HepG2 (cell line): ENCODE data around the gene COL4A3. TPM values are rescaled to one million over a fixed set of nuclear protein-coding genes. Genes with fewer than 3 reads are reported as not detected.

Experiments used
- BHLHE40 ChIP-seq: IDR thresholded peaks from 2 replicates; pipeline ENCODE4 v1.6.1; 2011; ENCODE audit warnings: low read length, improper control_type of control experiment
- EED ChIP-seq: sonication (generic); formaldehyde crosslinking; IDR thresholded peaks from 2 replicates; pipeline ENCODE4 v1.5.0; 2020; ENCODE audit warnings: mild to moderate bottlenecking, missing genetic modification reagents
- GATAD2A ChIP-seq: IDR thresholded peaks from 2 replicates; pipeline ENCODE4 v1.6.1; 2016
- JUN ChIP-seq: sonication (generic); formaldehyde crosslinking; IDR thresholded peaks from 2 replicates; pipeline ENCODE4 v1.4.0; 2020; ENCODE audit warnings: mild to moderate bottlenecking, missing genetic modification reagents
- NONO ChIP-seq, 2 experiments: fragments of 450-650 bp in 1 of 2; sonication (generic) in 1 of 2; formaldehyde crosslinking in 1 of 2; IDR thresholded peaks in 1 of 2; conservative IDR thresholded peaks in 1 of 2; 2 replicates each; pipeline versions ENCODE4 v1.6.1 to v1.8.0; 2017 to 2022; ENCODE audit warnings: mild to moderate bottlenecking in 1 of 2, missing genetic modification reagents in 1 of 2, moderate library complexity in 1 of 2
- PPARG ChIP-seq: conservative IDR thresholded peaks from 2 replicates; pipeline ENCODE4 v1.6.1; 2016; ENCODE audit warnings: missing biosample characterization, missing genetic modification reagents
- RXRB ChIP-seq: IDR thresholded peaks from 2 replicates; pipeline ENCODE4 v1.6.1; 2016; ENCODE audit warnings: borderline replicate concordance, missing genetic modification reagents, missing compliant biosample characterization
- SAP130 ChIP-seq: IDR thresholded peaks from 2 replicates; pipeline ENCODE4 v1.6.1; 2016; ENCODE audit warnings: low read depth
- SOX5 ChIP-seq: IDR thresholded peaks from 2 replicates; pipeline ENCODE4 v1.6.1; 2016; ENCODE audit warnings: borderline replicate concordance
- TOE1 ChIP-seq: sonication (generic); formaldehyde crosslinking; IDR thresholded peaks from 2 replicates; pipeline ENCODE4 v1.4.0; 2020; ENCODE audit warnings: mild to moderate bottlenecking, missing genetic modification reagents
- ZNF12 ChIP-seq: sonication (generic); formaldehyde crosslinking; IDR thresholded peaks from 2 replicates; pipeline ENCODE4 v1.5.0; 2020; ENCODE audit warnings: missing genetic modification reagents
- ZNF3 ChIP-seq: IDR thresholded peaks from 2 replicates; pipeline ENCODE4 v1.7.0; 2017; ENCODE audit warnings: inconsistent platforms
- ZNF878 ChIP-seq: sonication (generic); formaldehyde crosslinking; IDR thresholded peaks from 2 replicates; pipeline ENCODE4 v1.8.1; 2023; ENCODE audit warnings: mild to moderate bottlenecking, missing genetic modification reagents, moderate library complexity
- polyA plus RNA-seq, 8 experiments: library from polyadenylated mRNA; depleted of rRNA in 3 of 8; stranded (reverse) in 7 of 8; unstranded in 1 of 8; fragments of >200 nt; fragmentation: Illumina TruSeq in 4 of 8; extraction: Trizol in 4 of 8; gene quantifications; 2 replicates each; pipeline versions ENCODE4 v1.2.1 to v1.2.3, GENCODE V29; 2011 to 2016; ENCODE audit warnings: low read depth in 4 of 8, missing spikeins in 1 of 8, mixed read lengths in 1 of 8; ENCODE audit not compliant: insufficient read depth in 1 of 8
- total RNA-seq, 5 experiments: library from RNA; depleted of rRNA; stranded (reverse); fragments of >200 nt; fragmentation: Illumina TruSeq; extraction: Trizol; gene quantifications; 2 replicates each; pipeline ENCODE4 v1.2.3, GENCODE V29; 2016; ENCODE audit warnings: low read depth in 1 of 5
- TF ChIP-seq, protein P1 (sequence below): sonication (generic); formaldehyde crosslinking; IDR thresholded peaks from 2 replicates; pipeline ENCODE4 v1.5.0; 2020; ENCODE audit warnings: missing genetic modification reagents
- TF ChIP-seq, protein P2 (sequence below): sonication (generic); formaldehyde crosslinking; IDR thresholded peaks from 2 replicates; pipeline ENCODE4 v1.4.0; 2020; ENCODE audit warnings: low read depth, missing genetic modification reagents
- TF ChIP-seq, protein P3 (sequence below): IDR thresholded peaks from 2 replicates; pipeline ENCODE4 v1.6.1; 2016; ENCODE audit warnings: low read depth, missing genetic modification reagents, missing compliant biosample characterization
- TF ChIP-seq, protein P4 (sequence below): IDR thresholded peaks from 2 replicates; pipeline ENCODE4 v1.4.0; 2020; ENCODE audit warnings: mild to moderate bottlenecking, missing genetic modification reagents

COL4A3 gene
- total and polyA plus RNA-seq, 2 of the 13 experiments (the other 11 are each of a cell fraction or from before 2014, with no cell fraction given) = 0.02 TPM; not detected in 1

DNA sequence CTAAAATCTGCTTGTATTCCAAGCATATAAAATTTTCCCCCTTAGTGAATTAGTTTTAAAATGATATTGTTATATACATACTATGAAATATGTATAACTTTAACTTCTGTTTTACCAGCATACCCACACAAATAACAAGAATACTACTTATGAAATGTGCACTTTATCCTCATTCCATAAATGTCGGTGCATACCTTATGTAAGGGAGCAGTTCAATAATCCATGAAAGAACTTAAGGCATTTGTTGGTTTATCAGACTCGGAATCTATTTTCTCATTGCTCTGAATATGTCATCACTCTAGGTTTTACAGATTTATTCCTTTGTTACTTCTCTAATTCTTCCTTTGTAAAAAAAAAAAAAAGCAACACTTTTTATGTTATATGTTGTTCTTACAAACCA, 148.2 kb downstream of the COL4A3 start (continued):
- TF ChIP-seq BHLHE40 (no peak), RXRB (CRISPR knock-in tag) (peak; percentile 53; the same call in 1 of the 2 replicates), NONO (IDR thresholded peaks at IDR 0.05) (no peak), NONO (CRISPR knock-in tag; conservative IDR thresholded peaks at IDR 0.05) (no peak), GATAD2A (CRISPR knock-in tag) (0 out of 2 replicates have a peak, but pooled peaks have one; percentile 21), PPARG (CRISPR knock-in tag) (peak; percentile 78; the same call in 1 of the 2 replicates), SAP130 (CRISPR knock-in tag) (0 out of 2 replicates have a peak, but pooled peaks have one; percentile 6), EED (no peak), ZNF878 (CRISPR knock-in tag) (no peak), ZNF12 (CRISPR knock-in tag) (no peak), SOX5 (CRISPR knock-in tag) (0 out of 2 replicates have a peak, but pooled peaks have one; percentile 14), ZNF3 (CRISPR knock-in tag) (no peak), TOE1 (CRISPR knock-in tag) (no peak), JUN (CRISPR knock-in tag) (no peak)
- TF ChIP-seq, protein P1, sequence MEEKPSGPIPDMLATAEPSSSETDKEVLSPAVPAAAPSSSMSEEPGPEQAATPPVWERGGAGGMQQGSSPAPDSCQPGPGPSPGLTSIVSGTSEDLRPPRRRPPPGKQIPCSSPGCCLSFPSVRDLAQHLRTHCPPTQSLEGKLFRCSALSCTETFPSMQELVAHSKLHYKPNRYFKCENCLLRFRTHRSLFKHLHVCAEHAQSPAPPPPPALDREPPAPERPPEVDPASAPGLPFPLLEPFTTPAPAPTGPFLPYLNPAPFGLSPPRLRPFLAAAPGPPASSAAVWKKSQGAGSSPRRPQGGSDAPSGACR = no peak
- TF ChIP-seq, protein P2, sequence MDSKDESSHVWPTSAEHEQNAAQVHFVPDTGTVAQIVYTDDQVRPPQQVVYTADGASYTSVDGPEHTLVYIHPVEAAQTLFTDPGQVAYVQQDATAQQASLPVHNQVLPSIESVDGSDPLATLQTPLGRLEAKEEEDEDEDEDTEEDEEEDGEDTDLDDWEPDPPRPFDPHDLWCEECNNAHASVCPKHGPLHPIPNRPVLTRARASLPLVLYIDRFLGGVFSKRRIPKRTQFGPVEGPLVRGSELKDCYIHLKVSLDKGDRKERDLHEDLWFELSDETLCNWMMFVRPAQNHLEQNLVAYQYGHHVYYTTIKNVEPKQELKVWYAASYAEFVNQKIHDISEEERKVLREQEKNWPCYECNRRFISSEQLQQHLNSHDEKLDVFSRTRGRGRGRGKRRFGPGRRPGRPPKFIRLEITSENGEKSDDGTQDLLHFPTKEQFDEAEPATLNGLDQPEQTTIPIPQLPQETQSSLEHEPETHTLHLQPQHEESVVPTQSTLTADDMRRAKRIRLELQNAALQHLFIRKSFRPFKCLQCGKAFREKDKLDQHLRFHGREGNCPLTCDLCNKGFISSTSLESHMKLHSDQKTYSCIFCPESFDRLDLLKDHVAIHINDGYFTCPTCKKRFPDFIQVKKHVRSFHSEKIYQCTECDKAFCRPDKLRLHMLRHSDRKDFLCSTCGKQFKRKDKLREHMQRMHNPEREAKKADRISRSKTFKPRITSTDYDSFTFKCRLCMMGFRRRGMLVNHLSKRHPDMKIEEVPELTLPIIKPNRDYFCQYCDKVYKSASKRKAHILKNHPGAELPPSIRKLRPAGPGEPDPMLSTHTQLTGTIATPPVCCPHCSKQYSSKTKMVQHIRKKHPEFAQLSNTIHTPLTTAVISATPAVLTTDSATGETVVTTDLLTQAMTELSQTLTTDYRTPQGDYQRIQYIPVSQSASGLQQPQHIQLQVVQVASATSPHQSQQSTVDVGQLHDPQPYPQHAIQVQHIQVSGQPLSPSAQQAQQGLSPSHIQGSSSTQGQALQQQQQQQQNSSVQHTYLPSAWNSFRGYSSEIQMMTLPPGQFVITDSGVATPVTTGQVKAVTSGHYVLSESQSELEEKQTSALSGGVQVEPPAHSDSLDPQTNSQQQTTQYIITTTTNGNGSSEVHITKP (CRISPR knock-in tag) = no peak
- TF ChIP-seq, protein P3, sequence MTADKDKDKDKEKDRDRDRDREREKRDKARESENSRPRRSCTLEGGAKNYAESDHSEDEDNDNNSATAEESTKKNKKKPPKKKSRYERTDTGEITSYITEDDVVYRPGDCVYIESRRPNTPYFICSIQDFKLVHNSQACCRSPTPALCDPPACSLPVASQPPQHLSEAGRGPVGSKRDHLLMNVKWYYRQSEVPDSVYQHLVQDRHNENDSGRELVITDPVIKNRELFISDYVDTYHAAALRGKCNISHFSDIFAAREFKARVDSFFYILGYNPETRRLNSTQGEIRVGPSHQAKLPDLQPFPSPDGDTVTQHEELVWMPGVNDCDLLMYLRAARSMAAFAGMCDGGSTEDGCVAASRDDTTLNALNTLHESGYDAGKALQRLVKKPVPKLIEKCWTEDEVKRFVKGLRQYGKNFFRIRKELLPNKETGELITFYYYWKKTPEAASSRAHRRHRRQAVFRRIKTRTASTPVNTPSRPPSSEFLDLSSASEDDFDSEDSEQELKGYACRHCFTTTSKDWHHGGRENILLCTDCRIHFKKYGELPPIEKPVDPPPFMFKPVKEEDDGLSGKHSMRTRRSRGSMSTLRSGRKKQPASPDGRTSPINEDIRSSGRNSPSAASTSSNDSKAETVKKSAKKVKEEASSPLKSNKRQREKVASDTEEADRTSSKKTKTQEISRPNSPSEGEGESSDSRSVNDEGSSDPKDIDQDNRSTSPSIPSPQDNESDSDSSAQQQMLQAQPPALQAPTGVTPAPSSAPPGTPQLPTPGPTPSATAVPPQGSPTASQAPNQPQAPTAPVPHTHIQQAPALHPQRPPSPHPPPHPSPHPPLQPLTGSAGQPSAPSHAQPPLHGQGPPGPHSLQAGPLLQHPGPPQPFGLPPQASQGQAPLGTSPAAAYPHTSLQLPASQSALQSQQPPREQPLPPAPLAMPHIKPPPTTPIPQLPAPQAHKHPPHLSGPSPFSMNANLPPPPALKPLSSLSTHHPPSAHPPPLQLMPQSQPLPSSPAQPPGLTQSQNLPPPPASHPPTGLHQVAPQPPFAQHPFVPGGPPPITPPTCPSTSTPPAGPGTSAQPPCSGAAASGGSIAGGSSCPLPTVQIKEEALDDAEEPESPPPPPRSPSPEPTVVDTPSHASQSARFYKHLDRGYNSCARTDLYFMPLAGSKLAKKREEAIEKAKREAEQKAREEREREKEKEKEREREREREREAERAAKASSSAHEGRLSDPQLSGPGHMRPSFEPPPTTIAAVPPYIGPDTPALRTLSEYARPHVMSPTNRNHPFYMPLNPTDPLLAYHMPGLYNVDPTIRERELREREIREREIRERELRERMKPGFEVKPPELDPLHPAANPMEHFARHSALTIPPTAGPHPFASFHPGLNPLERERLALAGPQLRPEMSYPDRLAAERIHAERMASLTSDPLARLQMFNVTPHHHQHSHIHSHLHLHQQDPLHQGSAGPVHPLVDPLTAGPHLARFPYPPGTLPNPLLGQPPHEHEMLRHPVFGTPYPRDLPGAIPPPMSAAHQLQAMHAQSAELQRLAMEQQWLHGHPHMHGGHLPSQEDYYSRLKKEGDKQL = no peak
- TF ChIP-seq, protein P4, sequence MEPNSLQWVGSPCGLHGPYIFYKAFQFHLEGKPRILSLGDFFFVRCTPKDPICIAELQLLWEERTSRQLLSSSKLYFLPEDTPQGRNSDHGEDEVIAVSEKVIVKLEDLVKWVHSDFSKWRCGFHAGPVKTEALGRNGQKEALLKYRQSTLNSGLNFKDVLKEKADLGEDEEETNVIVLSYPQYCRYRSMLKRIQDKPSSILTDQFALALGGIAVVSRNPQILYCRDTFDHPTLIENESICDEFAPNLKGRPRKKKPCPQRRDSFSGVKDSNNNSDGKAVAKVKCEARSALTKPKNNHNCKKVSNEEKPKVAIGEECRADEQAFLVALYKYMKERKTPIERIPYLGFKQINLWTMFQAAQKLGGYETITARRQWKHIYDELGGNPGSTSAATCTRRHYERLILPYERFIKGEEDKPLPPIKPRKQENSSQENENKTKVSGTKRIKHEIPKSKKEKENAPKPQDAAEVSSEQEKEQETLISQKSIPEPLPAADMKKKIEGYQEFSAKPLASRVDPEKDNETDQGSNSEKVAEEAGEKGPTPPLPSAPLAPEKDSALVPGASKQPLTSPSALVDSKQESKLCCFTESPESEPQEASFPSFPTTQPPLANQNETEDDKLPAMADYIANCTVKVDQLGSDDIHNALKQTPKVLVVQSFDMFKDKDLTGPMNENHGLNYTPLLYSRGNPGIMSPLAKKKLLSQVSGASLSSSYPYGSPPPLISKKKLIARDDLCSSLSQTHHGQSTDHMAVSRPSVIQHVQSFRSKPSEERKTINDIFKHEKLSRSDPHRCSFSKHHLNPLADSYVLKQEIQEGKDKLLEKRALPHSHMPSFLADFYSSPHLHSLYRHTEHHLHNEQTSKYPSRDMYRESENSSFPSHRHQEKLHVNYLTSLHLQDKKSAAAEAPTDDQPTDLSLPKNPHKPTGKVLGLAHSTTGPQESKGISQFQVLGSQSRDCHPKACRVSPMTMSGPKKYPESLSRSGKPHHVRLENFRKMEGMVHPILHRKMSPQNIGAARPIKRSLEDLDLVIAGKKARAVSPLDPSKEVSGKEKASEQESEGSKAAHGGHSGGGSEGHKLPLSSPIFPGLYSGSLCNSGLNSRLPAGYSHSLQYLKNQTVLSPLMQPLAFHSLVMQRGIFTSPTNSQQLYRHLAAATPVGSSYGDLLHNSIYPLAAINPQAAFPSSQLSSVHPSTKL (CRISPR knock-in tag) = peak; percentile 55
